SKM-1 treated with dmso at 0.1 percent for 144 hours (cell line): Measurements from ENCODE around the gene PRRT1.
"Not testable (repeated sequence)": the region's sequence is repeated elsewhere in the genome, so short reads cannot be mapped to it uniquely, and the experiment has no call there.

Experiments
- DNase-seq: peaks from one replicate; lab custom pipeline; 2025; ENCODE audit not compliant: unreplicated experiment; lab: John Stamatoyannopoulos, UW

PRRT1 gene

GRCh38 chr6:32105433-32105832 lies 46.3 kb downstream of the PRRT1 start:
- no peak for DNase-seq

- DNase-seq = no peak
These were observed 49.5 kb downstream of the PRRT1 start for GRCh38 chr6:32102255-32102654.

- DNase-seq = not testable (repeated sequence)
These were observed 51.5 kb downstream of the PRRT1 start for GRCh38 chr6:32100251-32100650.
